OCI-LY3 (cell line): ENCODE results near the gene DLX2.

ENCODE experiments used
- H2AFZ ChIP-seq: fragments of 200-600, 300-600 bp; shearing (Covaris generic); 2 replicates; pipeline ENCODE4 v1.6.0; 2014; ENCODE audit warnings: antibody characterized with exemption, low read depth, low read length
- H3K27ac ChIP-seq: fragments of 200-600, 300-600 bp; sonication (generic); 2 replicates; pipeline ENCODE4 v1.5.1; 2014; ENCODE audit warnings: mild to moderate bottlenecking, low read length, moderate library complexity, mixed read lengths
- H3K27me3 ChIP-seq: fragments of 200-600, 300-600 bp; sonication (generic); 2 replicates; pipeline ENCODE4 v1.6.1; 2014; ENCODE audit warnings: low read depth, low read length, mixed read lengths
- H3K36me3 ChIP-seq: fragments of 200-600, 300-600 bp; sonication (generic); replicated peaks from 2 replicates; pipeline ENCODE3; 2014; ENCODE audit warnings: low read depth, low read length, mixed read lengths
- H3K4me1 ChIP-seq: fragments of 300-600, 200-600 bp; sonication (generic); 2 replicates; pipeline ENCODE4 v1.6.1; 2014; ENCODE audit warnings: low read length, mixed read lengths
- H3K4me2 ChIP-seq: fragments of 200-600, 300-600 bp; sonication (generic); 2 replicates; pipeline ENCODE4 v1.6.1; 2014; ENCODE audit warnings: low read length, mixed read lengths
- H3K4me3 ChIP-seq: fragments of 300-600, 200-600 bp; sonication (generic); 2 replicates; pipeline ENCODE4 v1.5.1; 2014; ENCODE audit warnings: antibody characterized with exemption, mild to moderate bottlenecking, low read length, moderate library complexity
- H3K79me2 ChIP-seq: fragments of 300-600, 200-600 bp; shearing (Covaris generic); 2 replicates; pipeline ENCODE4 v1.6.1; 2014; ENCODE audit warnings: mild to moderate bottlenecking, low read length, mixed read lengths
- H3K9ac ChIP-seq: fragments of 300-600, 200-600 bp; shearing (Covaris generic); 2 replicates; pipeline ENCODE4 v1.6.0; 2014; ENCODE audit warnings: mild to moderate bottlenecking, low read length, moderate library complexity
- H3K9me3 ChIP-seq: fragments of 200-600, 300-600 bp; shearing (Covaris generic); 2 replicates; pipeline ENCODE4 v1.6.1; 2014; ENCODE audit warnings: low read length, mixed read lengths; ENCODE audit not compliant: insufficient read depth
- H4K20me1 ChIP-seq: fragments of 200-600, 300-600 bp; sonication (generic); 2 replicates; pipeline ENCODE4 v1.6.1; 2016; ENCODE audit warnings: low read length, mixed read lengths; ENCODE audit not compliant: insufficient read depth
- EZH2phosphoT487 ChIP-seq: fragments of 200-600 bp; shearing (Covaris generic); IDR thresholded peaks from 2 replicates; pipeline ENCODE4 v1.6.1; 2018; ENCODE audit warnings: antibody characterized with exemption, mixed run types, low read depth
- TF ChIP-seq, protein P1 (sequence below): fragments of 200-600, 300-600 bp; sonication (generic); IDR thresholded peaks from 2 replicates; pipeline ENCODE4 v1.5.1; 2014; ENCODE audit warnings: antibody characterized with exemption, low read length, low read depth

Gene DLX2

DNA sequence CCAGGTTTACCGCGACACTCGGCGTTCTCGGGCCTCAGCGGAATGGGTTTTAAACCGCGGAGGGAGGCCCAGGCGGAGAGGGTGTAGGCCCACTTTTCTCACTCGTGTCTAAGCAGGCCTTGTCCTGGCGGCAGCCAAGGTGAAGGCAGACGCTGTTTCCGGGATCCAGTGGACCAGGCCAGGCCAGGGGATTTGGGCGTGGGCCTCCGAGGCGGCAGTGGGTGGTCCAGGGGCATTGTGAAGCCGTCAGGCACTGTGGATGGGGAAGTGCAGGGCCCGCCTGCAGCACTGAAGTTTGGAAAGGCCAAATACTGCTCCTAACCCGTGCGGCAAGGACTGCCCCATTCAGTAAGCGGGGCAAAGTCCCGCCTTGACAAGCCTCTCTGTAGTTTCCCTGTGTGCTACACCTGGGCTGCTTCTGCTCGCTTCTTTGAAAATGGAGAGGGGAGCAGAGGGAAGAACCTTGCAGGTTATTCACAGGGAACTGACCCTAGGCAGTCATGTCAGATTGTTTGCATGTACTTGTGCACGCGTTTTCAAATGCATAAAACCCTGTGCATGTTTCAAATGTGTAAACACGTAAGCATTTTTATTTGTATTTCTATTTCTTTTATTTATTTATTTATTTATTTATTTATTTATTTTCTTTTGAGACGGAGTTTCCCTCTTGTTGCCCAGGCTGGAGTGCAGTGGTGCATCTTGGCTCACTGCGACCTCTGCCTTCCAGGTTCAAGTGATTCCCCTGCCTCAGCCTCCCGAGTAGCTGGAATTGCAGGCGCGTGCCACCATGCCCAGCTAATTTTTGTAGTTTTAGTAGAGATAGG lies 7.5 kb upstream of the DLX2 start:
- TF ChIP-seq EZH2phosphoT487: no peak
- TF ChIP-seq, protein P1, sequence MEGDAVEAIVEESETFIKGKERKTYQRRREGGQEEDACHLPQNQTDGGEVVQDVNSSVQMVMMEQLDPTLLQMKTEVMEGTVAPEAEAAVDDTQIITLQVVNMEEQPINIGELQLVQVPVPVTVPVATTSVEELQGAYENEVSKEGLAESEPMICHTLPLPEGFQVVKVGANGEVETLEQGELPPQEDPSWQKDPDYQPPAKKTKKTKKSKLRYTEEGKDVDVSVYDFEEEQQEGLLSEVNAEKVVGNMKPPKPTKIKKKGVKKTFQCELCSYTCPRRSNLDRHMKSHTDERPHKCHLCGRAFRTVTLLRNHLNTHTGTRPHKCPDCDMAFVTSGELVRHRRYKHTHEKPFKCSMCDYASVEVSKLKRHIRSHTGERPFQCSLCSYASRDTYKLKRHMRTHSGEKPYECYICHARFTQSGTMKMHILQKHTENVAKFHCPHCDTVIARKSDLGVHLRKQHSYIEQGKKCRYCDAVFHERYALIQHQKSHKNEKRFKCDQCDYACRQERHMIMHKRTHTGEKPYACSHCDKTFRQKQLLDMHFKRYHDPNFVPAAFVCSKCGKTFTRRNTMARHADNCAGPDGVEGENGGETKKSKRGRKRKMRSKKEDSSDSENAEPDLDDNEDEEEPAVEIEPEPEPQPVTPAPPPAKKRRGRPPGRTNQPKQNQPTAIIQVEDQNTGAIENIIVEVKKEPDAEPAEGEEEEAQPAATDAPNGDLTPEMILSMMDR: no peak
- H3K9ac ChIP-seq: no peak overlapping the region

DNA sequence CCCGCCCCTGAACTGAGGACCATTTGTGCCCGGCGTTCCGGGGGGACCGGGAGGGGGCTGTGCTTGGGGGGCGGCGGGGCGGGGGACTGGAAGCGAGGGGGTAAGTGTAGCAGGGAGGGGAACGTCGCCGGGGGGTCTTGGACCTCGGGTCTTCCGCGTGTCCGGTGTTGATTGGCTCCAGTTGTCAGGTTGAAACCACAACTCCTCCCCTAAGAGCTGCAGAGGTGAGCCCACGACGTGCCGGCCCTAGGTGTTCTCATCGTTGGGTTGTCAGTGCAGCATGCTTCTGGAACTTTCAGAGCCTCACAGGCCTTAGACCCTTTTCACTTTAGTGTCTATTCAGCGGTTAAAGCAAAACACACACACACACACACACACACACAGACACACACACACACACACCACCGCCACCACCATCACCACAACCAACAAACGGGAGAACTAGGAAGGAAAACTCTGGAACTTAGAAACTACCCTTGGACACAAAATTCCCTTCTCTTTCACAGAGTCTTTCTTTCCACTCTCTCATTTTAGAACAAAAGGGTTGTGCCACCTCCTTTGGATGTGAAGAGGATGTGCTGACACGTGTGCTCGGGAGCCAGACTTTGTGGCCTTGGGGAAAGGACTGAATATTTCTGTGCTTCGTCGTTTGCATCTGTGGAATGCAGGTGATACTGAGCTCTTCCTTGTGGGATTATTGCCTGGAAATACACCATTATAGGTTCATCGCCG lies 6.7 kb upstream of the DLX2 start:
- Histone ChIP-seq H3K27me3 (no peaks in the 10 kb centered on the region), H3K4me1 (peaks cover 3% of the 10 kb centered on the region; the same call in 1 of the 2 replicates), H3K4me2 (no peak overlapping the region), H3K4me3 (no peak overlapping the region), H2AFZ (no peak overlapping the region), H3K36me3 (no peaks in the 10 kb centered on the region), H3K27ac (no peak overlapping the region), H3K79me2 (no peaks in the 10 kb centered on the region), H4K20me1 (no peaks in the 10 kb centered on the region), H3K9me3 (no peaks in the 10 kb centered on the region), H3K9ac (no peak overlapping the region)
- no peak for TF ChIP-seq EZH2phosphoT487
- TF ChIP-seq, protein P1: no peak

More for the DNA sequence above, 7.5 kb upstream of the DLX2 start:
- no peak overlapping the region for H3K4me3 ChIP-seq
- no peaks in the 10 kb centered on the region for H3K79me2 ChIP-seq
- no peaks in the 10 kb centered on the region for H3K9me3 ChIP-seq
- no peaks in the 10 kb centered on the region for H4K20me1 ChIP-seq
- no peak overlapping the region for H3K4me2 ChIP-seq
- H3K27ac ChIP-seq: no peak overlapping the region
- H3K27me3 ChIP-seq: no peaks in the 10 kb centered on the region
- no peaks in the 10 kb centered on the region for H3K36me3 ChIP-seq
- H2AFZ ChIP-seq: no peak overlapping the region
- H3K4me1 ChIP-seq: peaks cover 3% of the 10 kb centered on the region; the same call in 1 of the 2 replicates

DNA sequence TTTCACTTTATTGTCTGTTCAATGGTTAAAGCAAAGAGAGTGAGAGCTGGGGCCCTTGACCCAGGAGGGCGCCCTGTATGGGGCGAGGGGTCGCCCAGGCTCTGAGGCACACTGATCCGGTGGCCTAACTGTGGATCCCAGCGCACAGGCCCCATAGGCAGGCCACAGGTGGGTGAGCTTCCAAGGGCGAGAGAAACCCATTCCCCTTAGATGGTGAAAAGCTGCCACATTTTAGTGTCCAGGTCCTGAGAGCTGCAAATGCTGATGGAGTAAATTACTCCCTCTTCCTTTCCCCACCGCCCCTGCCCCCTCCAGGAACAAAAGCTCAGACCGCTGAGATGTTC lies 5.9 kb upstream of the DLX2 start:
- Histone ChIP-seq H3K9me3 (no peaks in the 10 kb centered on the region), H3K79me2 (no peaks in the 10 kb centered on the region), H3K27ac (no peak overlapping the region), H3K36me3 (no peaks in the 10 kb centered on the region), H3K4me3 (no peak overlapping the region), H3K9ac (no peak overlapping the region), H4K20me1 (no peaks in the 10 kb centered on the region), H3K27me3 (no peaks in the 10 kb centered on the region), H3K4me2 (no peak overlapping the region), H3K4me1 (peaks cover 7% of the 10 kb centered on the region; the same call in 1 of the 2 replicates), H2AFZ (no peak overlapping the region)
- no peak for TF ChIP-seq EZH2phosphoT487
- TF ChIP-seq, protein P1: no peak
